Heart right ventricle (tissue), 16 donors: Measurements from ENCODE around the gene CYP26A1. TPM values are rescaled to one million over a fixed set of nuclear protein-coding genes. Genes with fewer than 3 reads are reported as not detected.
A peak's percentile ranks its signal among the peaks of the same experiment; 100 is the strongest.

Experiments
- ATAC-seq, 8 donors: fragments of 200-7000 bp; cut with Tn5 transposase; one replicate each; pipeline ENCODE4 v1.9.1; 2020; ENCODE audit warnings: mild to moderate bottlenecking in 8 of 8, moderate library complexity in 8 of 8, moderate number of reproducible peaks in 1 of 8
- DNase-seq, 2 donors: peaks; one replicate each; pipeline ENCODE4 v3.0.0-alpha.2; 2020
- H3K27ac ChIP-seq, 10 donors: fragments of 200-600 bp; sonication (generic) in 2 of 10; one replicate each; pipeline versions ENCODE4 v1.5.0 to v1.8.0; 2020 to 2022; ENCODE audit warnings: mild to moderate bottlenecking in 3 of 10
- H3K27me3 ChIP-seq, 7 donors: fragments of 200-600 bp; one replicate each; pipeline ENCODE4 v1.8.0; 2021 to 2022; ENCODE audit warnings: mild to moderate bottlenecking in 2 of 7
- H3K36me3 ChIP-seq, 9 donors: fragments of 200-600 bp; sonication (generic) in 1 of 9; one replicate each; pipeline versions ENCODE4 v1.5.0 to v1.8.0; 2020 to 2022; ENCODE audit warnings: mild to moderate bottlenecking in 2 of 9
- H3K4me1 ChIP-seq, 9 donors: fragments of 200-600 bp; sonication (generic) in 1 of 9; one replicate each; pipeline versions ENCODE4 v1.5.0 to v1.8.0; 2020 to 2022; ENCODE audit warnings: mild to moderate bottlenecking in 4 of 9
- H3K4me3 ChIP-seq, 10 donors: fragments of 200-600 bp; sonication (generic) in 2 of 10; one replicate each; pipeline versions ENCODE4 v1.5.0 to v1.8.0; 2020 to 2022; ENCODE audit warnings: mild to moderate bottlenecking in 7 of 10, moderate library complexity in 2 of 10
- H3K9me3 ChIP-seq, 11 donors: fragments of 200-600 bp in 10 of 11; sonication (generic) in 2 of 11; one replicate each; pipeline versions ENCODE4 v1.5.0 to v1.8.0; 2013 to 2022; ENCODE audit warnings: mild to moderate bottlenecking in 2 of 11, control low read depth in 1 of 11, moderate library complexity in 1 of 11
- CTCF ChIP-seq, 9 donors: fragments of 200-600 bp; sonication (generic) in 2 of 9; IDR thresholded peaks; one replicate each; pipeline versions ENCODE4 v1.5.0 to v1.8.0; 2021 to 2022; ENCODE audit warnings: antibody characterized with exemption in 9 of 9, mild to moderate bottlenecking in 5 of 9, moderate library complexity in 1 of 9
- WGBS, 2 donors: extraction: QIAGEN DNeasy Blood & Tissue Kit; methylation state at CpG; one replicate each; pipeline ENCODE4 v1.1.7; 2013; ENCODE audit warnings: inconsistent platforms in 1 of 2; 5-methylcytosine and 5-hydroxymethylcytosine counted together
- intact Hi-C, 10 donors: fragments of 100-400 bp; cut with DNase I; formaldehyde crosslinking; loops; one replicate each; pipeline versions ENCODE4 v1.11.1 to v1.14.2; 2022
- polyA plus RNA-seq, 2 donors: library from polyadenylated mRNA; stranded (reverse); fragments of 200-250 nt; gene quantifications; one replicate each; pipeline ENCODE4 v1.2.3, GENCODE V29; 2013
- total RNA-seq, 10 donors: library from RNA; stranded (reverse); fragmentation: NEBNext Ultra II Directional in 3 of 10; extraction: Animal tissue kit (Norgen Biotek cat#: 25700) in 3 of 10; gene quantifications; one replicate each; pipeline versions ENCODE4 v1.2.1 to v1.2.4, GENCODE V29; 2021 to 2023
- donor health status: Arrhythmogenic right ventricular cardiomyopathy.
- donor health status: ischemic (EF 13 %, LVEDD 7.1; RV severe dilation, severe dysfunction).
- donor health status: healthy with polysubstance abuse.
- donor health status: DM: no; HTN: yes; CAD: no.
- donor health status: DM: no; HTN: no; CAD: no.
- donor health status: ischemic (EF 25% LVEDD 6.9; RV normal size, moderate dysfunction).
- donor health status: ischemic (EF 25% LVEDD 5.7; RV mildly dilated, moderate dysfunction).
- donor health status: healthy.
- donor health status: DM: yes; HTN: yes; CAD: no.
- donor health status: Ischemic cardiomyopathy.
- donor health status: ischemic (EF 35%, LVEDD 5.7; RV mildly dilated, moderate dysfunction).
- donor health status: nonischemic (EF 11% LVEDD 7.7; RV severe dilation, severe dysfunction).
- donor health status: DM: yes; HTN: yes; CAD: no.
- donor health status: PGD.
- donor health status: ischemic (EF 29% LVEDD 5.4; RV normal size, mild dysfunction).
- donor health status: nonischemic (EF 23%, LVEDD 6.1; RV moderate dilation, normal function).

CYP26A1 gene
- total and polyA plus RNA-seq, 12 donors, result not detected

DNA sequence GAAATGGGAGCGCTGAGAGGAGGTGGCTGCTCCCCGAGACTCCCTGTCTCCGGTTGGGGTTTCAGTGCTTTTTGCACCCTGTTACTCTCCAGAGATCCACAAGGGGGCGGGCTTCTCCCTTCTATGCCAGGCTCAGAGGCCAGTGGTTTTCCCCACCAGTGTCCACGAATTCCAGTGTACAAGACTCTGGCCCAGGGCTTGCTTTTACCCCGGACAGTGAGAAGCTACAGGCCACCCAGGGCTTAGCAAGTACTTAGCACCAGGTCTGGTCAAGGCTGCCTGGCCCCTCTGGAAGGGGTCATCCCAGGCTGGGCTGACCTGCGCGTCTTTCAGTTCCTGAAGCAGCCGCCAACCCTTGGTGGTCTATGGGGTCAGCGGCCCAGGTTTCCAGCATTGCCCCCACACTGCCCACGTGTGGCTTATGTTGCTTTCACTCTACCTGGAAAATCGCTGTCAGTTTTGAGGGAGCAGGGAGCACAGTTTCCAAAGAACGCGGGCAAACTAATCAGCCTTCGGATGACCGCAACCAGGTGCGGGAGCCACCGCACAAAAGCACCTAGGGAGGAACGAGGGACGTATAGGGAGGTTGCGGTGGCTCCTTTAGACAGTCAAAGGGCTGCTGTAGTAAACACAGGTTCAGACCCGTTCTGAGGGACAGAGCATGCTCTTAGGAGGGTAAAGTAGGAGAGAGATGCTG lies 6.8 kb downstream of the CYP26A1 start:
- Histone ChIP-seq H3K27me3 (peaks cover 1 to 63% (median 55%) of the 10 kb centered on the region in 7 donors), H3K9me3 (no peaks in the 10 kb centered on the region), H3K4me1 (peaks cover 0 to 5% (median 0%) of the 10 kb centered on the region in 9 donors), H3K36me3 (no peaks in the 10 kb centered on the region), H3K27ac (no peak overlapping the region), H3K4me3 (no peak overlapping the region)
- WGBS, 2 donors, result 54 to 57% methylated on average over 22 of the region's 22 CpGs
- TF ChIP-seq CTCF (IDR thresholded peaks at IDR 0.05), result peak; percentile 54 to 87 (median 78)
- intact Hi-C loops, result loop anchor here (1.0 to 10.0 kb wide), 7 partner anchors 204 to 274 kb away; no protein-coding TSS in a partner anchor
- DNase-seq, result peak; percentile 27 to 34
- ATAC-seq, result peak; percentile 33 to 83 (median 70)

- H3K9me3 ChIP-seq, result no peaks in the 10 kb centered on the region
- ATAC-seq (no peak), DNase-seq (no peak)
- H3K36me3 ChIP-seq, result no peaks in the 10 kb centered on the region
- H3K4me1 ChIP-seq, result peaks cover 0 to 5% (median 0%) of the 10 kb centered on the region in 9 donors
- intact Hi-C loops, result loop anchor here (2.0 to 10.0 kb wide), 6 partner anchors 203 to 273 kb away; no protein-coding TSS in a partner anchor
- H3K27me3 ChIP-seq, result peaks cover 0 to 55% (median 47%) of the 10 kb centered on the region in 7 donors
- no peak overlapping the region for H3K4me3 ChIP-seq
- TF ChIP-seq CTCF (IDR thresholded peaks at IDR 0.05), result no peak
- 52 to 58% methylated on average over 3 of the region's 3 CpGs for WGBS, 2 donors
- no peak overlapping the region for H3K27ac ChIP-seq
Measured at GRCh38 chr10:93081318-93081717, 7.6 kb downstream of the CYP26A1 start.

DNA sequence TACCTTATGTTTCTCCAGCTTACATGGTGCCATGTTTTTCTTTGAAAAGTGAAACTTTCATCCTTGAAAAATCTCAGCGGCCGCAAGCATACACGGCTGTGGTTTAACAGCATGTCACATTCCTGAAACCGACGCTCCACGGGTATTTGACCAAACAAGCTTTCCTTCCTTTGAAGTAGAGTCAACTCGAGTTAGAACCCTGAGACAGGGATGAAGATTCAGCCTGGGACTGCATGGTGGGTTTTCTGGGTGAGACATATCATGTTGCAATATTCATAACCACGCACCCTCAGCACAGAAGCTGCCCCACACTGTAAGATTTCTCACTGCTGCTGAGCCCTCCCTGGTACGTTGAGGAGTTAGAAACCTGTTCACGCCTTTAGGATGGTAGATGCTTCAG lies 8.1 kb downstream of the CYP26A1 start:
- H3K4me1 ChIP-seq, result peaks cover 0 to 5% (median 0%) of the 10 kb centered on the region in 9 donors
- H3K27me3 ChIP-seq, result peaks cover 0 to 52% (median 42%) of the 10 kb centered on the region in 7 donors
- intact Hi-C loops, result loop anchor here (2.0 to 10.0 kb wide), 6 partner anchors 203 to 273 kb away; no protein-coding TSS in a partner anchor
- H3K36me3 ChIP-seq, result no peaks in the 10 kb centered on the region
- no peak overlapping the region for H3K4me3 ChIP-seq
- DNase-seq, result no peak
- 62 to 70% methylated on average over 10 of the region's 10 CpGs for WGBS, 2 donors
- no peak for TF ChIP-seq CTCF (IDR thresholded peaks at IDR 0.05)
- H3K9me3 ChIP-seq, result no peaks in the 10 kb centered on the region
- H3K27ac ChIP-seq, result no peak overlapping the region
- ATAC-seq, result no peak

GRCh38 chr10:93083743-93084539 lies 10.2 kb downstream of the CYP26A1 start:
- 89 to 93% methylated on average over 7 of the region's 7 CpGs for WGBS, 2 donors
- Histone ChIP-seq H3K27ac (no peak overlapping the region), H3K36me3 (no peaks in the 10 kb centered on the region), H3K9me3 (no peaks in the 10 kb centered on the region), H3K4me3 (no peak overlapping the region), H3K27me3 (peaks cover 0 to 40% (median 21%) of the 10 kb centered on the region in 7 donors), H3K4me1 (peaks cover 0 to 5% (median 0%) of the 10 kb centered on the region in 9 donors)
- TF ChIP-seq CTCF (IDR thresholded peaks at IDR 0.05), result no peak
- no peak for ATAC-seq
- intact Hi-C loops, result loop anchor here in 8 of 10 donors (5.0 to 10.0 kb wide), 4 partner anchors 201 to 271 kb away; no protein-coding TSS in a partner anchor
- no peak for DNase-seq
